IPS-18a (cell line): ENCODE measurements around the gene ASCC3.

ENCODE experiments used
- H3K27ac ChIP-seq: one replicate; pipeline ENCODE4 v1.5.1; 2013; ENCODE audit warnings: low read length
- H3K27me3 ChIP-seq: one replicate; pipeline ENCODE4 v1.6.1; 2013; ENCODE audit warnings: mild to moderate bottlenecking, low read length; ENCODE audit not compliant: control insufficient read depth, insufficient read depth
- H3K36me3 ChIP-seq: one replicate; pipeline ENCODE4 v1.6.1; 2013; ENCODE audit warnings: low read depth, low read length; ENCODE audit not compliant: control insufficient read depth
- H3K4me1 ChIP-seq: one replicate; pipeline ENCODE4 v1.6.1; 2013; ENCODE audit warnings: low read depth, low read length; ENCODE audit not compliant: control insufficient read depth
- H3K4me3 ChIP-seq: one replicate; pipeline ENCODE4 v1.5.1; 2013; ENCODE audit warnings: low read length
- H3K9ac ChIP-seq: one replicate; pipeline ENCODE4 v1.6.1; 2013; ENCODE audit warnings: mild to moderate bottlenecking, low read length, moderate library complexity
- H3K9me3 ChIP-seq: one replicate; pipeline ENCODE4 v1.6.1; 2013; ENCODE audit warnings: low read depth, low read length; ENCODE audit not compliant: control insufficient read depth

ASCC3 gene

GRCh38 chr6:100630536-100630935, 250.6 kb downstream of the ASCC3 start:
- no peaks in the 10 kb centered on the region for H3K4me1 ChIP-seq
- H3K27me3 ChIP-seq, result no peaks in the 10 kb centered on the region
- no peaks in the 10 kb centered on the region for H3K9me3 ChIP-seq
- H3K4me3 ChIP-seq, result no peak overlapping the region
- H3K9ac ChIP-seq, result no peak overlapping the region
- H3K27ac ChIP-seq, result no peak overlapping the region
- H3K36me3 ChIP-seq, result no peaks in the 10 kb centered on the region

- H3K27ac ChIP-seq, result no peak overlapping the region
These were observed 253.0 kb downstream of the ASCC3 start for GRCh38 chr6:100627911-100628758.

GRCh38 chr6:100626721-100627120, 254.4 kb downstream of the ASCC3 start:
- Histone ChIP-seq H3K9ac (no peak overlapping the region), H3K4me3 (no peak overlapping the region), H3K27me3 (no peaks in the 10 kb centered on the region), H3K4me1 (no peaks in the 10 kb centered on the region), H3K36me3 (peaks cover 5% of the 10 kb centered on the region), H3K27ac (no peak overlapping the region), H3K9me3 (no peaks in the 10 kb centered on the region)

More at GRCh38 chr6:100627911-100628758, 253.0 kb downstream of the ASCC3 start:
- H3K9ac ChIP-seq, result no peak overlapping the region
- no peaks in the 10 kb centered on the region for H3K27me3 ChIP-seq
- H3K36me3 ChIP-seq, result peaks cover 5% of the 10 kb centered on the region
- no peaks in the 10 kb centered on the region for H3K9me3 ChIP-seq
- H3K4me1 ChIP-seq, result no peaks in the 10 kb centered on the region
- no peak overlapping the region for H3K4me3 ChIP-seq

DNA sequence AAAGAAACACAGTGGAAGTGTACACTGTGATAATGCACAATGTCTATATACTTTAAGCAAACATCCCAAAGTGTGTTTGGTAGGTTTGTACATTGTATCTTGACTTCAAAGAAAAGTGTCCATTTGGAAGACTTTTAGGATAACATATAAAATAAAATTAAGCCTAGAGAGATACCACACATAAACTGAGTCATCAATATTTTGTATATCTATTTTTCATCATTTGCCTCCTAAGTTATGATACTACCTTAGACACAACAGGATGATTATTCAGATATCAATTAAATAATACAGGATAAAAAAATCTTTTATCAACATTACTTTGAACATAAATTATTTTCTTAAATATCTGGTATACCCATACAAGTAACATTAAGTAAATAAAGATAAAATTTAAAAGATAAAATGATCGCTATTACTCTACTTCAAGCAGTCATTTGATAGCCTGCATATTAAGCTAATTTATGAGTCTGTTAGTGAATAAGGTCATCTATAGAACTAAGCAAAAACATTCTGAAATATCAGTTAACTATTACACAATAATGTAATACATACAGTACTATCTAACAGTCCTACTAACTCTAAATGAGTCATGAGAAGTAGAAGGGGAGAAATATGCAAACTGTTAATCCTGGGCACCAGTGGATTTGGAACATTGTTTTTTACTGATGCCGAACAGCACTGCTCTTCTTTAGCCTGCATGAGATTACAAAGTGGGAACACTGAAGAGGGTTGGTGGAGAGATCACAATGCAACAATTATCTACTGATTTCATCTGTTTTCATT, 258.0 kb downstream of the ASCC3 start:
- Histone ChIP-seq H3K4me1 (no peaks in the 10 kb centered on the region), H3K27me3 (no peaks in the 10 kb centered on the region), H3K9me3 (no peaks in the 10 kb centered on the region), H3K9ac (no peak overlapping the region), H3K27ac (no peak overlapping the region), H3K36me3 (peaks cover 5% of the 10 kb centered on the region), H3K4me3 (no peak overlapping the region)

DNA sequence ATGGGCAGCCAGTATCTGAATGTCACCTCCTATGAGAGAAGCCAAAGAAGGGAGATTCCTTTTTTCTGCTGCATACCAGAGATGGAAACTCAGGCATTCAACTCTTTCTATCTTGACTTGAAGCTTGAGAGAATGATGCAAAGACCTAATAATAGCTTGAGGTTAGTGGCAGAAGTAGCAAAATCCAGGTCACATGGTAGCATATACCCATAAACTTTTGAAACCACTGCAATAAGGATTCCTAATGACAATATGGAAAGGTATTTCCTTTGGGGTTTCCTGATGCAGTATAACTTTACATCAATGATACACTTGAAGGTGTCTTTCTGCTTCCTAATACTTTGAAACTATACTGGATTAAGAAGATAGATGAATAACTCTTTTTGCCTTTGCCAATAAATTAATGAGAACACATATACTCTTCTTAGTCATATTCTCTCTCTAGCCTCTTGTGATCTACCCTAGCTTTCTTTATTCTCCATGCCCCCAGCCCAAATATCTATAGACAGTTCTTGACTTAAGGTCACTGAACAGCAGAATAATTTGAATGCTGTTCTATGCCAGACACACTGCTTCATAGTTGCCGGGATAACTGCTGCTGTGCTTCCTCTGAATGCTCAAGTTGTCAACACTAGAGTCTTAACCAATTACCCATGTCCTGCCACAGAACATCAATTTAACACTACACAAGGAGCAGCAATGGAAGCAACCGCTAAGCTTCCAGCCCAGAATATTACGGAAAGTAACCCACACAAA, 260.9 kb downstream of the ASCC3 start:
- H3K9ac ChIP-seq, result no peak overlapping the region
- H3K27me3 ChIP-seq, result no peaks in the 10 kb centered on the region
- no peaks in the 10 kb centered on the region for H3K9me3 ChIP-seq
- no peak overlapping the region for H3K4me3 ChIP-seq
- no peaks in the 10 kb centered on the region for H3K4me1 ChIP-seq
- H3K27ac ChIP-seq, result no peak overlapping the region
- H3K36me3 ChIP-seq, result peaks cover 4% of the 10 kb centered on the region

DNA sequence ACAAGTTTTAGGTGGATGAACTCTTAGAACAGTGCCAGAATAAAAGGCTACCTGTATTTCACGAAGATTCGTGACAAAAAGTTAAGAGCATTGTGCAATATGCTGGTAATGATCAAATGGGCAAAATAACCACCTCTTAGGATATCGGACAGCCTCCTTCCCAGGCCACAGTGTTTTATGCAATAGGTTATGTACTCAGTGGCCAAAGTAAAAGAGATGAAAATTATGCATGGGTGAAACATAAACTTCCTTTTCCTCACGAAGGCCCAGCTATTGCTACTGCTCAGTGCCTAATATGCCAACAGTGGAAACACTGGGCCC, 262.8 kb downstream of the ASCC3 start:
- H3K4me3 ChIP-seq, result no peak overlapping the region
- no peaks in the 10 kb centered on the region for H3K36me3 ChIP-seq
- H3K9me3 ChIP-seq, result no peaks in the 10 kb centered on the region
- H3K27me3 ChIP-seq, result no peaks in the 10 kb centered on the region
- H3K27ac ChIP-seq, result no peak overlapping the region
- no peak overlapping the region for H3K9ac ChIP-seq
- H3K4me1 ChIP-seq, result no peaks in the 10 kb centered on the region

DNA sequence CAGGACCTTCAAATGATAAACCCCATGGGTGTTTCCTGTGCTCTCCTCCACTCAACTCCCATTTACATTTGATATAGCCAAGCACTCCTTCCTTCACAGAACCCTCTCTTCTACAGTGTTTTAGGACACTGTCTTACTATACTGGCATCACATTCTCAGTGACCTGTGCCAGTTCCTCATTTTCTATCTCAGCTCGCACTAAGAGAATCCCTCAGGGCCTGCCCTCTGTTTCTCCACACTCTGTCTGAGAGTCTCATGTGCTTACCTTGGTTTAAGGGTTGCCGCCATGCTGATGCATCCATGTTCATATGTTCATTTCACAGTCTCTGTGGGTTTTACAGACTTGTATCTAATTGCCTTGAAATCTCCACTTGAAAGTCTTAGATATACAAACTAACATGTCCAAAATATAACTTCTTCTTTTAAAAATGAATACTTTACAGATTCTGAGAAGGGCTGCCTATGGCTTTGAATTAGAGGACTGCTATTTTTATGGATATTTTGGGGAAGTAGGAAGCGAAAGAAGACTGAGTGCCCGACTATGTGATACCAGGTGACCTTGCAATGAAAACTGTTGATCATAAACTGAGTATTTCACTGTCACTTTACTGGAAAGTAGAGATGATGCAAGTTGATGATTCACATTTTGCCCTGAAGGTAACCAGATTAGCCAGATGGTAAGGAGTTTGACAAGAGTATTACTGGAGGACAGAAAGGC, 263.3 kb downstream of the ASCC3 start:
- Histone ChIP-seq H3K4me1 (no peaks in the 10 kb centered on the region), H3K27me3 (no peaks in the 10 kb centered on the region), H3K4me3 (no peak overlapping the region), H3K9me3 (no peaks in the 10 kb centered on the region), H3K9ac (no peak overlapping the region), H3K27ac (no peak overlapping the region), H3K36me3 (no peaks in the 10 kb centered on the region)

DNA sequence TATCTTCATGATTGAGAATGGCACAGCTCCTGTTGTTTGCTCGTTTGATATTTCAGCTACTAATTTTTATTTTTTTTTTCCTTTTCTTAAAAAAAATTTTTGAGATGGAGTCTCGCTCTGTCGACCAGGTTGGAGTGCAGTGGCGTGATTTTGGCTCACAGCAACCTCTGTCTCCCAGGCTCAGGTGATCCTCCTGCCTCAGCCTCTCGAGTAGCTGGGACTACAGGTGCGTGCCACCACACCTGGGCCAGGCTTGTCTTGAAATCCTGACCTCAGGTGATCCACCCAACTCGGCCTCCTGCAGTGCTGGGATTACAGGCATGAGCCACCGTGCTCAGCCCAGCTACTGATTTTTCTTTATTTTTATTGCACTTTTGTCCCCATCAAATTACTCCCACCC, 266.2 kb downstream of the ASCC3 start:
- no peak overlapping the region for H3K27ac ChIP-seq
- H3K9ac ChIP-seq, result no peak overlapping the region
- H3K4me1 ChIP-seq, result no peaks in the 10 kb centered on the region
- H3K36me3 ChIP-seq, result no peaks in the 10 kb centered on the region
- no peaks in the 10 kb centered on the region for H3K9me3 ChIP-seq
- H3K27me3 ChIP-seq, result no peaks in the 10 kb centered on the region
- no peak overlapping the region for H3K4me3 ChIP-seq

DNA sequence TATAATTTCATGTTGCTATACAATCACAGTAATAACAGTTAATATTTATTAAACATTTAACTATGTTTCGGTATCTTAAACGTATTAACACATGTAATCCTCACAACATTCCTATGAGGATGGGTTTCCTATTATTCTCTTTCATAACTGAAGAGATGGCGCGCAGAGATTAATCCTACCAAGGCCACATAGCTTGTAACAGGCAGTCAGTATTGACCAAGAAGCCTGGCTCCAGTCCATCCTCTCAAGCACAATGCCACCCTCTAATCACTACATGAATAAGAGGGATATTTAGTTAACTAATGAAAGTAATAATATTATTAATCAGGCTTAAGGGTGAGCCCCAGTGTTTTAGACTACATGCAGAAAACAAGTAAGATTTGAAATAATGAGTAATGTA, 266.7 kb downstream of the ASCC3 start:
- H3K9ac ChIP-seq, result no peak overlapping the region
- H3K27me3 ChIP-seq, result no peaks in the 10 kb centered on the region
- H3K4me1 ChIP-seq, result no peaks in the 10 kb centered on the region
- H3K36me3 ChIP-seq, result no peaks in the 10 kb centered on the region
- H3K4me3 ChIP-seq, result no peak overlapping the region
- H3K9me3 ChIP-seq, result no peaks in the 10 kb centered on the region
- H3K27ac ChIP-seq, result no peak overlapping the region

GRCh38 chr6:100613656-100614055, 267.5 kb downstream of the ASCC3 start:
- H3K27me3 ChIP-seq, result no peaks in the 10 kb centered on the region
- H3K4me3 ChIP-seq, result no peak overlapping the region
- no peak overlapping the region for H3K9ac ChIP-seq
- H3K27ac ChIP-seq, result no peak overlapping the region
- no peaks in the 10 kb centered on the region for H3K9me3 ChIP-seq
- no peaks in the 10 kb centered on the region for H3K36me3 ChIP-seq
- H3K4me1 ChIP-seq, result no peaks in the 10 kb centered on the region

- H3K36me3 ChIP-seq, result no peaks in the 10 kb centered on the region
- no peaks in the 10 kb centered on the region for H3K27me3 ChIP-seq
- H3K4me1 ChIP-seq, result no peaks in the 10 kb centered on the region
- no peak overlapping the region for H3K9ac ChIP-seq
- no peak overlapping the region for H3K27ac ChIP-seq
- H3K4me3 ChIP-seq, result no peak overlapping the region
- H3K9me3 ChIP-seq, result no peaks in the 10 kb centered on the region
These were observed 269.0 kb downstream of the ASCC3 start for GRCh38 chr6:100612094-100612493.
